ENCODE measurements around the gene YY1. TPM values are rescaled to one million over a fixed set of nuclear protein-coding genes. Genes with fewer than 3 reads are reported as not detected.
"Not testable (repeated sequence)": the region's sequence is repeated elsewhere in the genome, so short reads cannot be mapped to it uniquely, and the experiment has no call there.

YY1 gene
- total RNA-seq (ENCODE audit: insufficient read depth, low replicate concordance): 40.4 TPM

- DNase-seq (ENCODE audit: low spot score): peak; percentile 98
Observed at GRCh38 chr14:100238419-100239210, at the start of gene YY1. TSS of gene YY1 (plus strand) at chr14:100239144. CDS start at chr14:100239245, 101 bp downstream.

GRCh38 chr14:100190126-100190525 lies 48.8 kb upstream of the YY1 start:
- DNase-seq (ENCODE audit: low spot score): no peak

GRCh38 chr14:100191584-100192249 lies 47.2 kb upstream of the YY1 start:
- no peak for DNase-seq (ENCODE audit: low spot score)

- no peak for DNase-seq (ENCODE audit: low spot score)
Observed at GRCh38 chr14:100192250-100192671, 46.7 kb upstream of the YY1 start.

GRCh38 chr14:100192672-100193416 lies 46.1 kb upstream of the YY1 start:
- peak; percentile 99 for DNase-seq (ENCODE audit: low spot score)

- no peak for DNase-seq (ENCODE audit: low spot score)
Observed at GRCh38 chr14:100193417-100194357, 45.3 kb upstream of the YY1 start.

GRCh38 chr14:100199240-100199860 lies 39.6 kb upstream of the YY1 start:
- no peak for DNase-seq (ENCODE audit: low spot score)

GRCh38 chr14:100200311-100200710 lies 38.6 kb upstream of the YY1 start:
- no peak for DNase-seq (ENCODE audit: low spot score)

- no peak for DNase-seq (ENCODE audit: low spot score)
Observed at GRCh38 chr14:100201701-100202100, 37.2 kb upstream of the YY1 start.

- DNase-seq (ENCODE audit: low spot score): no peak
Observed at GRCh38 chr14:100202712-100203111, 36.2 kb upstream of the YY1 start.

- DNase-seq (ENCODE audit: low spot score): no peak
Observed at GRCh38 chr14:100203146-100203545, 35.8 kb upstream of the YY1 start.

GRCh38 chr14:100203962-100204834 lies 34.7 kb upstream of the YY1 start:
- no peak for DNase-seq (ENCODE audit: low spot score)

- DNase-seq (ENCODE audit: low spot score): not testable (repeated sequence)
Observed at GRCh38 chr14:100204835-100205167, 34.1 kb upstream of the YY1 start.

- DNase-seq (ENCODE audit: low spot score): not testable (repeated sequence)
Observed at GRCh38 chr14:100207588-100207987, 31.4 kb upstream of the YY1 start.

- DNase-seq (ENCODE audit: low spot score): not testable (repeated sequence)
Observed at GRCh38 chr14:100208136-100208535, 30.8 kb upstream of the YY1 start.

- DNase-seq (ENCODE audit: low spot score): no peak
Observed at GRCh38 chr14:100211366-100211765, 27.6 kb upstream of the YY1 start.

- DNase-seq (ENCODE audit: low spot score): no peak
Observed at GRCh38 chr14:100211893-100212292, 27.1 kb upstream of the YY1 start.

- DNase-seq (ENCODE audit: low spot score): no peak
Observed at GRCh38 chr14:100212476-100213333, 26.2 kb upstream of the YY1 start.

- no peak for DNase-seq (ENCODE audit: low spot score)
Observed at GRCh38 chr14:100213587-100213955, 25.4 kb upstream of the YY1 start.

Measured in umbilical cord (tissue), 2 donors.